ENCODE measurements around the gene DYNC2H1.

DNA sequence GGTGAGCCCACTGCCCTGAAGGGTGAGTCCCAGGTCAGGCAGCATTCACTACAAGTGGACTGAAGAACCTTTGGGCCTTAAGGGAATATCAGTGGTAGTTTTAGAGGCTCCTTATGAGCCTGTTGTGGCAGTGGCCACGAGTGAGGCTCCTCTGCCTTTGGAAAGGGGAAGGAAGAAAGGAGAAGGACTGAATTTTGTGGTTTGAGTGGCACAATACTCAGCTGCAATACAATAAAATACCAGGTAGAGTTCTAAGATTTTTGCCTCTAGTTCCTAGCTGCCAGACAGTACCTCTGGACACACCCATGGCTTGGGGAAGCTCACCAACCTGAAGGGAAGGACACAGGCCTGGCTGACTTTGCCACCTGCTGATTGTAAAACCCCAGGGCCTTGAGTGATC lies 260.9 kb downstream of the DYNC2H1 start:
- TF ChIP-seq, protein P1, sequence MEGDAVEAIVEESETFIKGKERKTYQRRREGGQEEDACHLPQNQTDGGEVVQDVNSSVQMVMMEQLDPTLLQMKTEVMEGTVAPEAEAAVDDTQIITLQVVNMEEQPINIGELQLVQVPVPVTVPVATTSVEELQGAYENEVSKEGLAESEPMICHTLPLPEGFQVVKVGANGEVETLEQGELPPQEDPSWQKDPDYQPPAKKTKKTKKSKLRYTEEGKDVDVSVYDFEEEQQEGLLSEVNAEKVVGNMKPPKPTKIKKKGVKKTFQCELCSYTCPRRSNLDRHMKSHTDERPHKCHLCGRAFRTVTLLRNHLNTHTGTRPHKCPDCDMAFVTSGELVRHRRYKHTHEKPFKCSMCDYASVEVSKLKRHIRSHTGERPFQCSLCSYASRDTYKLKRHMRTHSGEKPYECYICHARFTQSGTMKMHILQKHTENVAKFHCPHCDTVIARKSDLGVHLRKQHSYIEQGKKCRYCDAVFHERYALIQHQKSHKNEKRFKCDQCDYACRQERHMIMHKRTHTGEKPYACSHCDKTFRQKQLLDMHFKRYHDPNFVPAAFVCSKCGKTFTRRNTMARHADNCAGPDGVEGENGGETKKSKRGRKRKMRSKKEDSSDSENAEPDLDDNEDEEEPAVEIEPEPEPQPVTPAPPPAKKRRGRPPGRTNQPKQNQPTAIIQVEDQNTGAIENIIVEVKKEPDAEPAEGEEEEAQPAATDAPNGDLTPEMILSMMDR (IDR thresholded peaks at IDR 0.05; ENCODE audit: insufficient read depth, low read depth, low read length) = no peak
- no peak for TF ChIP-seq EZH2 (IDR thresholded peaks at IDR 0.05; ENCODE audit: insufficient read depth, low read length)
